C4-2B (cell line): ENCODE results near the gene SCAP.
A peak's percentile ranks its signal among the peaks of the same experiment; 100 is the strongest.

Experiments
- H3K27ac ChIP-seq: fragments of 450-650 bp; 2 replicates; pipeline ENCODE4 v1.5.1; 2017
- ZFX ChIP-seq: fragments of 450-650 bp; IDR thresholded peaks from 2 replicates; pipeline ENCODE4 v1.6.1; 2017
- TF ChIP-seq, protein P1 (sequence below): fragments of 450-650 bp; conservative IDR thresholded peaks from 2 replicates; pipeline ENCODE4 v1.5.1; 2017; ENCODE audit warnings: mild to moderate bottlenecking

Gene SCAP

DNA sequence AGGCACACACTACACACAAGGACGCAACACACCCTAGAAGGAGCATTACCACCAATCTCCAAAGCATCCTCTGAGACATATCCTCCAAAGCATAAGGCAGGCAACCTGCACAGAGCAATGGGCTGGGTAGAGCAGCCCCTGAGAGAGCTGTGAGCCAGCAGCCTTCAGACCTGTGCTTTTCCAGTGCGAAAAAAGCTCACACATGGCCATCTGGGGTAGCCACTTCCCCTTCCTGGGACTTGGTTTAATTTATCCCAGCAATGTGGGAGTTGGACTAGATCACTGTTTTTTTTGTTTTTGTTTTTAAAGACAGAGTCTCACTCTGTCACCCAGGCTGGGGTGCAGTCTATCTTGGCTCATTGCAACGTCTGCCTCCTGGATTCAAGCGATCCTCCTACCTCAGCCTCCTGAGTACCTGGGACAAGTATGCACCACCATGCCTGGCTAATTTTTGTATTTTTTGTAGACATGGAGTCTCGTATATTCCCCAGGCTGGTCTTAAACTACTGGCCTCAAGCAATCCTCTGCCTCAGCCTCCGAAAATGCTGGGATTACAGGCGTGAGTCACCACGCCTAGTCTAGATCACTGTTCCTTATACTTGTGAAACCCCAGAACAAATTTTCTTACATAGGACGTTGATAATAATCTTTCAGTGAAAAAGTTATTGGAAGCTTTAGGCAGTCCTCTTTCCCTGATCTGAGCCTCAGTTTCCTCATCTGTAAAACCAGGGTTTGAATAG is 76.0 kb downstream of the SCAP start:
- H3K27ac ChIP-seq = no peak overlapping the region
- TF ChIP-seq ZFX = no peak
- TF ChIP-seq, protein P1, sequence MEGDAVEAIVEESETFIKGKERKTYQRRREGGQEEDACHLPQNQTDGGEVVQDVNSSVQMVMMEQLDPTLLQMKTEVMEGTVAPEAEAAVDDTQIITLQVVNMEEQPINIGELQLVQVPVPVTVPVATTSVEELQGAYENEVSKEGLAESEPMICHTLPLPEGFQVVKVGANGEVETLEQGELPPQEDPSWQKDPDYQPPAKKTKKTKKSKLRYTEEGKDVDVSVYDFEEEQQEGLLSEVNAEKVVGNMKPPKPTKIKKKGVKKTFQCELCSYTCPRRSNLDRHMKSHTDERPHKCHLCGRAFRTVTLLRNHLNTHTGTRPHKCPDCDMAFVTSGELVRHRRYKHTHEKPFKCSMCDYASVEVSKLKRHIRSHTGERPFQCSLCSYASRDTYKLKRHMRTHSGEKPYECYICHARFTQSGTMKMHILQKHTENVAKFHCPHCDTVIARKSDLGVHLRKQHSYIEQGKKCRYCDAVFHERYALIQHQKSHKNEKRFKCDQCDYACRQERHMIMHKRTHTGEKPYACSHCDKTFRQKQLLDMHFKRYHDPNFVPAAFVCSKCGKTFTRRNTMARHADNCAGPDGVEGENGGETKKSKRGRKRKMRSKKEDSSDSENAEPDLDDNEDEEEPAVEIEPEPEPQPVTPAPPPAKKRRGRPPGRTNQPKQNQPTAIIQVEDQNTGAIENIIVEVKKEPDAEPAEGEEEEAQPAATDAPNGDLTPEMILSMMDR = no peak

DNA sequence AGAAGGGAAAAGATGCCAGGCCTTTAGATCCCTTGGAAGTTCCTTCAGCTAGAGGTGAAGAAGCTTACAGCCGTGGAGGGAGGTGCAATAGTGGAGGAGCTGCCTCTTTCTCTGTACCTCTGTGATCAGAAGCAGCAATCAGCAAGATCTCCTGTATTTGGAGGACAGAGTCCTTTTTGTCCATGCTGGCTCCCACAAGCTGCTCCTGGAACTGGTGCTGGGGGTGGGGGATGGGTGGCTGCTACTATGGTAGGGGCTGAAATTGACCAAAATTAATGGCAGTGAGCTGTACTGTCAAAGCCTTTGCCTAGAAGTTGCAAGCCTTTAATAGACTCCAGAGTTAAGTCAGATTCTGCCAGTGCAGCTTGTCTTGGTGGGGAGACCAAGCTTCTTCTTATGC is 76.7 kb downstream of the SCAP start:
- no peak for TF ChIP-seq ZFX
- TF ChIP-seq, protein P1 = no peak
- no peak overlapping the region for H3K27ac ChIP-seq

DNA sequence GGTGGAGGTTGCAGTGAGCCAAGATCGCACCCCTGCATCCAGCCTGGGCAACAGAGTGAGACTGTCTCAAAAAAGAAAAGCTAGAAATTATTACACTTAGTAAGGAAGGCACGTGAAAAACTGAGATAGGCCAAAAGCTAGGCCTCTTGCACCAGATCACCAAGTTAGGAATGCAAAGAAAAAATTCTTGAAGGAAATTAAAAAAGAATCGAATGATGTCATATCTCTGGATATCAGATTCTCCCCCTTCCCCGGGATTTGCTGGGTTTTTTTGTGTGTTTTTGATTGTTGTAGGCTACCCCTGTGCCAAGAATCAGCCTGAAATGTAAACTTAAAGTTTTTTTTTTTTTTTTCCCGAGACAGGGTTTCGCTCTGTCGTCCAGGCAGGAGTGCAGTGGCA is 77.5 kb downstream of the SCAP start:
- TF ChIP-seq, protein P1 = no peak
- no peak for TF ChIP-seq ZFX
- no peak overlapping the region for H3K27ac ChIP-seq

- TF ChIP-seq, protein P1 = no peak
- no peak for TF ChIP-seq ZFX
- H3K27ac ChIP-seq = peak overlapping the region; percentile 52
Measured at GRCh38 chr3:47394881-47395280, 80.9 kb downstream of the SCAP start.

- no peak for TF ChIP-seq ZFX
- TF ChIP-seq, protein P1 = no peak; the same call in 1 of the 2 replicates
- H3K27ac ChIP-seq = peak overlapping the region; percentile 52
Measured at GRCh38 chr3:47394140-47394870, 81.4 kb downstream of the SCAP start.

DNA sequence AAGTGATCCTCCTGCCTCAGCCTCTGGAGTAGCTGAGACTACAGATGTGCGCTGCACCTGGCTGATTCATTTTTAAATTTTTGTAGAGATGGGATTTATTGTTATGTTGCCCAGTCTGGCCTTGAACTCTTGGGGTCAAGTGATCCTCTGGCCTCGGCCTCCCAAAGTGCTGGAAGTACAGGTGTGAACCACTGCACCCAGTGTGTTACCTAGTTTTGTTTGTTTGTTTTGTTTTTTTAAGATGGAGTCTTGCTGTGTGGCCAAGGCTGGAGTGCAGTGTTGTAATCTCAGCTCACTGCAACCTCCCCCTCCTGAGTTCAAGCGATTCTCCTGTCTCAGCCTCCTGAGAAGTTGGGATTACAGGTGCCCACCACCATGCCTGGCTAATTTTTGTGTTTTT is 82.8 kb downstream of the SCAP start:
- no peak overlapping the region for H3K27ac ChIP-seq
- TF ChIP-seq, protein P1 = no peak
- TF ChIP-seq ZFX = no peak

DNA sequence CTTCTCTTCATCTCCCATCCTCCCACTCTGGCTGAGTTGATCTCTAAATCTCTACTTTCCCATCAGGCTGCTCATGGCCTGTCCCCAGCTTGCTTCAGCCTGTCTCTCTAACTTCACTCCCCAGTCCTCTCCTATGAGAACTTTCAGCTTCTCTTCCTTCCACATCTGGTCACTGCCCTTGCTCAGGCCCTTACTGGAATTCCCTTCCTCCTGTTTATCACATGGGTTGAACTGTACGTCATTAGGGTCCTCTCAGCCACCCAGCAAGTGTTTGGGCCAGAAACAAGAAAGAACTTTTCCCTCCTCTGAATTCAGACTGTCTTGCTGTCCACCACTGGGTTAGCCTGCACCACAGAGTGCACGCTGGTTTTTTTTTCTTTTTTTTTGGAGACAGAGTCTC is 89.9 kb downstream of the SCAP start:
- TF ChIP-seq, protein P1 = no peak
- no peak for TF ChIP-seq ZFX
- H3K27ac ChIP-seq = peak overlapping the region; percentile 4; the same call in 1 of the 2 replicates
